ENCODE data around the gene TSPAN15. TPM values are rescaled to one million over a fixed set of nuclear protein-coding genes. Genes with fewer than 3 reads are reported as not detected.

The TSPAN15 gene
- total RNA-seq, 1 experiment from 2014 or later: 212 TPM

DNA sequence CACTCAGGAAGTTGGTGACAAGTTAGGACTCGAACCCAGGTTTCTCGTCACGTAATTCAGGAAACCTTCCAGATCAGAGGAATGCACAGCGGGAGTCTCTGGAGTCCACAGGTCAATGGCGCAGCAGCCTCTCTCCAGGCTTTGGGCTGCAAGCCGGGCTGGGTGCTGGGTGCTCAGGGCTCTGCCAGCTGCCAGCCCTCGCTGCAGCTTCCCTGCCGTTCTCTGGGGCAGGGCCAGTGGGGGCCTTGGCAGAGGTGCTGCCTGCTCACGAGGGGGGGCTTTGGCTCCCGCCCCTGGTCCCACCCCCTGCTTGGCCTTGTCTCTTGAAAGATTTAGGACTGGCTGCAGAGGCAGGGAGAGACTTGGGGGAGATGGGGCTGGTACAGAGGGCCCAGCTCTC is 34.6 kb upstream of the TSPAN15 start, which contains the start of gene TACR2:
Gene TACR2, minus strand, starts transcription at position 224 of the 400 bp plus-strand sequence. CDS start 595 bp downstream, outside the sequence.
- H3K9me2 ChIP-seq (replicated peaks; ENCODE audit: low read length): no peaks in the 10 kb centered on the region
- H3K4me1 ChIP-seq (ENCODE audit: insufficient read depth, low read length): no peaks in the 10 kb centered on the region
- DNase-seq (no peak), ATAC-seq (no peak)
- H3K4me3 ChIP-seq (ENCODE audit: low read length): no peak within 1 kb of the TSS
- no peak within 1 kb of the TSS for H3K9ac ChIP-seq (ENCODE audit: low read length)
- no peaks in the 10 kb centered on the region for H3K36me3 ChIP-seq (ENCODE audit: low read depth, low read length)
- no TSS peak for BruUV-seq (replicated peaks)
- POLR2A ChIA-PET (ENCODE audit: unreplicated experiment): no interaction called here
- H3K27me3 ChIP-seq (ENCODE audit: low read length): no peaks in the 10 kb centered on the region
- TF ChIP-seq EZH2 (IDR thresholded peaks at IDR 0.05; ENCODE audit: low read length, unreplicated experiment): no peak
- TF ChIP-seq, protein P1, sequence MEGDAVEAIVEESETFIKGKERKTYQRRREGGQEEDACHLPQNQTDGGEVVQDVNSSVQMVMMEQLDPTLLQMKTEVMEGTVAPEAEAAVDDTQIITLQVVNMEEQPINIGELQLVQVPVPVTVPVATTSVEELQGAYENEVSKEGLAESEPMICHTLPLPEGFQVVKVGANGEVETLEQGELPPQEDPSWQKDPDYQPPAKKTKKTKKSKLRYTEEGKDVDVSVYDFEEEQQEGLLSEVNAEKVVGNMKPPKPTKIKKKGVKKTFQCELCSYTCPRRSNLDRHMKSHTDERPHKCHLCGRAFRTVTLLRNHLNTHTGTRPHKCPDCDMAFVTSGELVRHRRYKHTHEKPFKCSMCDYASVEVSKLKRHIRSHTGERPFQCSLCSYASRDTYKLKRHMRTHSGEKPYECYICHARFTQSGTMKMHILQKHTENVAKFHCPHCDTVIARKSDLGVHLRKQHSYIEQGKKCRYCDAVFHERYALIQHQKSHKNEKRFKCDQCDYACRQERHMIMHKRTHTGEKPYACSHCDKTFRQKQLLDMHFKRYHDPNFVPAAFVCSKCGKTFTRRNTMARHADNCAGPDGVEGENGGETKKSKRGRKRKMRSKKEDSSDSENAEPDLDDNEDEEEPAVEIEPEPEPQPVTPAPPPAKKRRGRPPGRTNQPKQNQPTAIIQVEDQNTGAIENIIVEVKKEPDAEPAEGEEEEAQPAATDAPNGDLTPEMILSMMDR (conservative IDR thresholded peaks at IDR 0.05; ENCODE audit: low read depth, low read length): no peak
- no peak within 1 kb of the TSS for H2AFZ ChIP-seq (ENCODE audit: low read length)
- no peak within 1 kb of the TSS for H3K27ac ChIP-seq (ENCODE audit: low read length)
- no peaks in the 10 kb centered on the region for H4K20me1 ChIP-seq (ENCODE audit: low read length)
- H3K4me2 ChIP-seq (ENCODE audit: low read length): no peak within 1 kb of the TSS
- no peaks in the 10 kb centered on the region for H3K79me2 ChIP-seq (ENCODE audit: low read length)
- no peaks in the 10 kb centered on the region for H3F3A ChIP-seq (ENCODE audit: low read length, unreplicated experiment)
- CTCF ChIA-PET: no interaction called here
- no peaks in the 10 kb centered on the region for H3K9me3 ChIP-seq (ENCODE audit: low read length)
- intact Hi-C loops (cut with micrococcal nuclease): no loop called here

DNA sequence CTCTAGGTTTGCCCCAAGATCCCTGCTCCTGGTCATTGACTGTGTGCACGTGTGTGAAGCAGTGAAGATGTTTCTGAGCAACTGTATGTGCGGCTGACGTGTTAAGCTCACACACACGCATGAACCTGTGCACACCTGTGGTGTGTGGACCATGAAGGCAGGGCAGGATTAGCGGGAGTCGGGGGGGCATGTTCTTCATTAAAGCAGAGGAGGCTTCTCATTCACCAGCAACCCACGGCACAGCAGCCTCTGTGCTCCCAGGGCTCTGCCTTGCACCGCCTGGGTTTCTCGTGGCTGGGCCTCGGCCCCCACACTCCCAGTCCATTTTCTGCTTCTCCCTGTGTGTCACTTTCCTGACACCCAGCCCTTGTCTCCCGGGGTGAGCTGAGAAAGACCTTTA is 33.7 kb upstream of the TSPAN15 start:
- Histone ChIP-seq H3K27ac (ENCODE audit: low read length) (no peak overlapping the region), H3K4me1 (ENCODE audit: insufficient read depth, low read length) (no peaks in the 10 kb centered on the region), H3K27me3 (ENCODE audit: low read length) (no peaks in the 10 kb centered on the region), H4K20me1 (ENCODE audit: low read length) (no peaks in the 10 kb centered on the region), H3K9me2 (replicated peaks; ENCODE audit: low read length) (no peaks in the 10 kb centered on the region), H3K9me3 (ENCODE audit: low read length) (no peaks in the 10 kb centered on the region), H3K36me3 (ENCODE audit: low read depth, low read length) (no peaks in the 10 kb centered on the region), H3K4me3 (ENCODE audit: low read length) (no peak overlapping the region), H3K9ac (ENCODE audit: low read length) (no peak overlapping the region), H3F3A (ENCODE audit: low read length, unreplicated experiment) (no peaks in the 10 kb centered on the region), H2AFZ (ENCODE audit: low read length) (no peak overlapping the region), H3K4me2 (ENCODE audit: low read length) (no peak overlapping the region), H3K79me2 (ENCODE audit: low read length) (no peaks in the 10 kb centered on the region)
- TF ChIP-seq, protein P1 (conservative IDR thresholded peaks at IDR 0.05; ENCODE audit: low read depth, low read length): no peak
- no peak for TF ChIP-seq EZH2 (IDR thresholded peaks at IDR 0.05; ENCODE audit: low read length, unreplicated experiment)
- TF ChIP-seq EZH2phosphoT487 (IDR thresholded peaks at IDR 0.05; ENCODE audit: borderline replicate concordance, low read length): no peak
- no TSS peak for BruUV-seq (replicated peaks)
- intact Hi-C loops (cut with micrococcal nuclease): no loop called here
- ATAC-seq (no peak), DNase-seq (no peak)
- ChIA-PET CTCF (no interaction called here), POLR2A (ENCODE audit: unreplicated experiment) (no interaction called here)

DNA sequence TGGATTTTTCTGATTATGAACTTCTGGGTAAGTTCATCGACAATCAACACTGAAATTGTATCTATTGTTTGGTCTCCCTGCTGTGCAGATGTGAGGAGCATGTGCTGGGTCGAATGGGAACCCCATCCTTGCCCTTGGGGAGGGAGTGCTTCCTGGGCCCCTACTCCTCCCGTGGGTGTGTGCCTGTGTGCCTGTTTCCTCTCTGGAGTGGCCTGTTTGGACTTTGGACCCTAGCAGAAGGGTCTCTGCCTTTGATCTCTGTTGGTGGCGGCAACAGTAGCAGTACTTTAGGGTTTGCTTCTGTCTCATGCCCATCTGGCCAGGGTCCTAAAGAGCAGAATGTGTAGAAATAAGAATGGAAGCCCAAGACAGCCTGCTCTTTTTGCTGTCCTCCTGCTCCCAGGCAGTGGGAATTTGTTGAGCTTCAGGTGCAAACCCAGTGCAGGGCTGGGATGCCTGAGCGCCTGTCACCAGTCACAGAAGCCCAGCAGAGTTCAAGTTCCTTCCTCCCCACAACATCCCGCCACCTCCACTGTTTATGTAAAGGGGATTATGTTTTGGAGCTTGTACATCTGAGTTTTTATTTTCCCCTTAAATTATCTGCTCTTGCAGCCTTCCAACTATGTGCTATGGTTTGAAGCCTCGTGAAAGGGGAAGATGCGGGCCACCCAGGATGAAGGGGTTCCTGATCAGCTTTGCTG is 33.1 kb upstream of the TSPAN15 start:
- H3K9me2 ChIP-seq (replicated peaks; ENCODE audit: low read length): no peaks in the 10 kb centered on the region
- no TSS peak for BruUV-seq (replicated peaks)
- no peak overlapping the region for H3K4me3 ChIP-seq (ENCODE audit: low read length)
- DNase-seq: no peak
- H3K4me1 ChIP-seq (ENCODE audit: insufficient read depth, low read length): no peaks in the 10 kb centered on the region
- no peaks in the 10 kb centered on the region for H3F3A ChIP-seq (ENCODE audit: low read length, unreplicated experiment)
- no peak for ATAC-seq
- no peak overlapping the region for H3K9ac ChIP-seq (ENCODE audit: low read length)
- no peaks in the 10 kb centered on the region for H3K36me3 ChIP-seq (ENCODE audit: low read depth, low read length)
- intact Hi-C loops (cut with micrococcal nuclease): no loop called here
- TF ChIP-seq EZH2phosphoT487 (IDR thresholded peaks at IDR 0.05; ENCODE audit: borderline replicate concordance, low read length) (no peak), EZH2 (IDR thresholded peaks at IDR 0.05; ENCODE audit: low read length, unreplicated experiment) (no peak)
- TF ChIP-seq, protein P1 (conservative IDR thresholded peaks at IDR 0.05; ENCODE audit: low read depth, low read length): no peak
- H3K4me2 ChIP-seq (ENCODE audit: low read length): no peak overlapping the region
- ChIA-PET POLR2A (ENCODE audit: unreplicated experiment) (no interaction called here), CTCF (interaction anchor here (0.8 kb wide), 1 partner anchor 28 kb away, joined by 3 read pairs; no protein-coding TSS in a partner anchor)
- H3K9me3 ChIP-seq (ENCODE audit: low read length): no peaks in the 10 kb centered on the region
- no peak overlapping the region for H2AFZ ChIP-seq (ENCODE audit: low read length)
- no peaks in the 10 kb centered on the region for H4K20me1 ChIP-seq (ENCODE audit: low read length)
- H3K79me2 ChIP-seq (ENCODE audit: low read length): no peaks in the 10 kb centered on the region
- H3K27ac ChIP-seq (ENCODE audit: low read length): no peak overlapping the region
- H3K27me3 ChIP-seq (ENCODE audit: low read length): no peaks in the 10 kb centered on the region

Measured in PC-3 (cell line).